ENCODE measurements around the gene TAF1B.
"Not testable (repeated sequence)": the region's sequence is repeated elsewhere in the genome, so short reads cannot be mapped to it uniquely, and the experiment has no call there.

TAF1B gene

DNA sequence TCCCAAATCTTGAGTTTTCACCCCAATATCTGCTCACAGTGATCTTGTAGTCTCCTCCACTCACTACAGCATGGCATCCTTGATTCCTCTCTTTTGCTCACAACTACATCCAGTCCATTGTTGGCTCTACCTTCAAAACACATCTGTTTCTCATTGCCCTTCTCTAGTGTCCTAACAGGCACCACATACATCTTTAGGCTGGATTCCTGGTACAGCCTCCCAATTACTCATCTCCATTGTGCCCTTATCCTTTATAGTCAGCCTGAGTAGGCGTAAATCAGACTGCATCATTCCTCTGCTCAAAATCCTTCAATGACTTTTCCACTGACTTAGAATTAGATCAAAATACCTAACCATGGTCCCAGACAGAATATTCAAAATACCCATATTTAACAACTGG, 10.7 kb upstream of the TAF1B start:
- DNase-seq: no peak

DNA sequence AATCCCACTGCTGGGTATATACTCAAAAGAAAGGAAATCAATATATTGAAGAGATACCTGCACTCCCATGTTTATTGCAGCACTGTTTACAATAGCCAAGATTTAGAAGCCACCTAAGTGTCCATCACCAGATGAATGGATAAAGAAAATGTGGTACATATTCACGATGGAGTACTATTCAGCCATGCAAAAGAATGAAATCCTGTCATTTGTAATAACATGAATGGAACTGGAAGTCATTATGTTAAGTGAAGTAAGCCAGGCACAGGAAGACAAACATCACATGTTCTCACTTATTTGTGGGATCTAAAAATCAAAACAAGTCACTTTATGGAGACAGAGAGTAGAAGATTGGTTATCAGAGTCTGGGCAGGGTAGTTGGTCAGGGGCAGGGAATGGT, 8.2 kb upstream of the TAF1B start:
- not testable (repeated sequence) for DNase-seq

DNA sequence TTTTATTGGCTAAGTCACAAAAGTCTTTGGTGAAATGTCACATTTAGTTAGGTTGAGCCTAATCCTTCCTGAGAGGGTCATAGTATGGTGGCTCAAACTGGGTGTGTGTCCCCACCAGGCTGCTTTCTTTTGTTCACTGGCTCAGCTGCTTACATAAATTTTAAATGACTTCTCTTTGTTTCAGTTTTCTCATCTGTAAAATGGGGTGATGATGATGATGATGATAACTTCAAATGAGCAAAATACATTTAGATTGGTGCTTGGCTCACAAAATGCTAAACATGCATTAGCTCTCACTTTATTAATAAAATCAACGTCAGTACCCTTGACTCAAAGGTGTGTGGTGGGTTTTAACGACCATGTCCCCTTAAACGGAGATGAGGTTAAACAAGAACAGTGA, 7.2 kb upstream of the TAF1B start:
- no peak for DNase-seq

DNA sequence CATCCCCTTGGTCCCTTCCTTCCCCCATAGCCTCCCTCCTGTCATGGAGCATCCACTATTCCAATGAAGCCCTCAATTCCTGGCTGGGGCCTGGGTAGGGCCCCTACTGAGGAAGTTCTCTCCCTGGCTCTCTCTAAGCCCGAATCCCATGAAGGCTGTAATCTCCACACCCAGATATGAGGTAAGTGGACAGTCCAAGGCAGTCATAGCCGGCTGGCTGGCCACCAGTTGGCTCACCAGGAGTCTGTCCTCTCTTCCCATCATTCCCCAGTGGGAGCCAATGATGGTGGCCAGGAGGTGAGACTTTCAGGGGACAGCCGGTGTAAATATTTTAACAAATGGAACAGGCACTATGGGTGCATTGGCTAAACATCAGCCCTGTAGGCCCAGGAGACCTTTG, 6.8 kb upstream of the TAF1B start:
- no peak for DNase-seq

- no peak for DNase-seq
Observed at GRCh38 chr2:9837451-9837850, 5.8 kb upstream of the TAF1B start.

- DNase-seq: no peak
Observed at GRCh38 chr2:9838391-9838790, 4.9 kb upstream of the TAF1B start.

DNA sequence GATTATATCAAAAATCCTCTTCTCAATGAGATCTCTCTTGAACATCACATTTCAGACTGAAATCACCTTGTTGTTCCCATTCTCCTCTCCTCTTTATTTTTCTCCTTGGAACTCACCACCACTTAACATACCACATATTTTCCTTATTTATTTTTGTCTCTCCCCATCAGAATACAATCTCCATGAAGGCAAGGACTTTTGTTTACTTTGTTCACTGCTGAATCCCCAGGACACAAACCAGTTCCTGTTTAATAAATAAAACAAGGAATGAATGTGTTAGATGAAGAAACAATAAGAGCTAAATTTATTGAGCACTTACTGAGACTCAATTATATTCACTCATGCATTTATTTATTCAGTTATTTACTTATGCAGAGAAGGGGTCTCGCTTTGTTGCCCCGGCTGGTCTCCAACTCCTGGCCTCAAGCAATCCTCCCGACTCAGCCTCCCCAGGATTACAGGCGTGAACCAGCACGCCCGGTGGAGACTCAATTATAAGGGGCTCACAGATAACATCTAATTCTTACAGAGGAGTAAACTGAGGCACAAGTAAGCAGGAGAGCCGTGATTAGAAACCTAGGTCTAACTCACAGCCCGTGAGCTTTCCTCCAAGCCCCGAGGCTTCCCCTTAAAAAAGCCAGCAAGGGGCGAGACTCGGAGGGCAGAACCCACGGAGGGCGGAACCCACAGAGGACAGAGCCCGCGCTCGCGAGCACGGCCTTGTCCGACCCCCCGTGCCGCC, 616 bp upstream of the TAF1B start:
- DNase-seq: no peak

DNA sequence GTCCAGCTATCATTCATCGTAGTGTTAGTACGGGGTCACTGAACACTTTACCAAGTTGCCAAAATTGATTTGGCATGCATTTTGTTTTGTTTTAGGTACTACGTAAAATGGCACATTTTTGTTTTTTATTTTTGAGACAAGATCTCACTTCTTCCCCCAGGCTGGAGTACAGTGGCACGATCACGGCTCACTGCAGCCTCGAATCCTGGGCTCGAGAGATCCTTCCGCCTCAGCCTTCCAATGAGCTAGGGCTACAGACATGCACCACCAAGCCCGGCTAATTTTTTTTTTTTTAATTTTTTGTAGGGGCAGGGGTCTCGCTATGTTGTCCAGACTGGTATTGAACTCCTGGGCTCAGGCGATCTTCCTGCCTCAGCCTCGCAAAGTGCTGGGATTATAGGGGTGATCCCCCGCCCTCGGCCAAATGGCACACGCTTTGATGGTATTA, 786 bp downstream of the TAF1B start:
- DNase-seq: peak in 1 of 5 experiments; percentile 79

GRCh38 chr2:9844576-9844975, 1.3 kb downstream of the TAF1B start:
- DNase-seq: peak in 1 of 5 experiments; percentile 55

DNA sequence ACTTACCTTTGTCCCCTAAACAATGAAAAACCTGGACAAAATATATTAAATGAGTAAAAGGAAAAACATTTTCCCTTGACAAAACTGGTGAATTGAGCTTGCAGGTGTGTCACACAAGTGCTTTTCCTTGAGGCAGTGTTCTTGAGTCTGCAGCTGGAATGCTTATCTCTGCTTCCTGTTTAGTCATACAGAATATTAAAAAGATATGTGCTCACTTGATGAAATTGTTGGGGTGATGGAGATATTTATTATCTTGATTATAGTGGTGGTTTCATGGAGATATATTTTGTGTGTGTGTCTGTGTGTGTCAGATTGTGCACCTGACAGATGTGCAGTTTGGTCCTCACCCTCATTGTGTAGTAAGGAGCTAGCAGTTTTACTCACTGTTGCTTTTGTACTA, 3.3 kb downstream of the TAF1B start:
- DNase-seq: no peak

DNA sequence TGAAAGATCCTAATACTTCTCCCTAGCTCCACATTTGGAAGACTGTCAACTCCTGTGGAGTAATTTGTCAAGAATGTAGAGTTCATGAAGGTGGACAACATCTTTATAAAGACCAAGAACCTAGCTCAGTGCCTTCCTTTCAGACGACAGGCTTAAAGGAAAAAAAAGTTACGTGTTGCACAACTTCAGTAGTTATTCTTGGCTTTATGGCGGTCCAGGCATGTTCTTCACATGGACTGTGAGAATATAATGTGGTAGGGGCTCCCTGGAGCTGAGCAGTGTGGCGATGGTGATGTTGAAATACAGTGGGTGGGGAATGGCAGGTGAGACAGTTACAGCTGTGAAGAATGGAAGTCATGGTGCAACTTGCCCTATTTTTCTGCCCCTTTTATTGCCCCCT, 3.9 kb downstream of the TAF1B start:
- DNase-seq: no peak

DNA sequence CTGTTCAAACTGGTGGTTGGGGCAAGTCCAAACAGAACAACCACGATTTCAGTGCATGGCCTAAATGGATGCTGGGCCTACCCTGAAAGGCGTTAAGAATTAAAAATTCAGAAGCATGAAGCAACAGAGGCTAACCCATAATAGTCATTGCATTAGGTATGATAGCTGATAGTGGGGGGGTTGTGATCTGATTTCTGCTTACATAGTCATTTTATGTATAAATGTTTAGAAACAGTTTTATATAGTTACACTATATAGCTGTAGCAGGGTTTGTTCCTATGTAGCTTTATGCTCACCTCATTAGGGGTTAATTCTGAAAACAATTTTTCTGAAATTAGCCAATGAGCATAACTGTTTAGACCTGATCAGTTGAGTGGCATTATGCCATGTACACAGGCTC, 9.6 kb downstream of the TAF1B start:
- no peak for DNase-seq

DNA sequence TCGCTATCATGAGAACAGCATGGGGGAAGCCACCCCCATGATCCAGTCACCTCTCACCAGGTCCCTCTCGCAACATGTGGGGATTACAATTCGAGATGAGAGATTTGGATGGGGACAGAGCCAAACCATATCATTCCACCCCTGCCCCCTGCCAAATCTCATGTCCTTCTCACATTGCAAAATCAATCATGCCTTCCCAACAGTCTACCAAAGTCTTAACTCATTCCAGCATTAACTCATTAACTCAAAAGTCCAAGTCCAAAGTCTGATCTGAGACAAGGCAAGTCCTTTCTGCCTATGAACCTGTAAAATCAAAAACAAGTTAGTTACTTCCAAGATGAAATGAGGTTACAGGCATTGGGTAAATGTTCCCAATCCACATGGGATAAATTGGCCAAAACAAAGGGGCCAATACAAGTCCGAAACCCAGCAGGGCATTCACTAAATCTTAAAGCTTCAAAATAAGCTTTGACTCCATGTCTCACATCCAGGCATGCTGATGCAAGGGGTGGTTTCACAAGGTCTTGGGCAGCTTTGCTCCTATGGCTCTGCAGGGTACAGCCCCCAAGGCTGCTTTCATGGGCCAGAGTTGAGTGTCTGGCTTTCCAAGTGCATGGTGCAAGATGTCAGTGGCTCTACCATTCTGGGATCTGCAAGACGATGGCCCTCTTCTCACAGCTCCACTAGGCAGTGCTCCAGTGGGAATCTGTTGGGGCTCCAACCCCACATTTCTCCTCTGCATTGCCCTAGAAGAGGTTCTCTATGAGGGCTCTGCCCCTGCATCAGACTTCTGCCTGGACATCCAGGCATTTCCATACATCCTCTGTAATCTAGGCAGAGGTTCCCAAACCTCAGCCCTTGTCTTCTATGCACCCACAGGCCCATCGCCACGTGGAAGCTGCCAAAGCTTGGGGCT, 14.8 kb downstream of the TAF1B start:
- DNase-seq: peak in 1 of 5 experiments; percentile 7

DNA sequence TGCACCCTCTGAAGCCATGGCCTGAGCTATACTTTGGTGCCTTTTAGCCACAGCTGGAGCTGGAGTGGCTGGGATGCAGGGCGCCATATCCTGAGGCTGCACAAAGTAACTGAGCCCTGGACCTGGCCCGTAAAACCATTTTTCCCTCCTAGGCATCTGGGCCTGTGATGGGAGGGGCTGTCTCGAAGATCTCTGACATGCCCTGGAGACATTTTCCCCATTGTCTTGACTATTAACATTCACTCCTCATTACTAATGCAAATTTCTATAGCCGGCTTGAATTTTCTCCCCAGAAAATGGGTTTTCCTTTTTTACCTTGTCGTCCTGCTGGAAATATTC, 15.4 kb downstream of the TAF1B start:
- no peak for DNase-seq

DNA sequence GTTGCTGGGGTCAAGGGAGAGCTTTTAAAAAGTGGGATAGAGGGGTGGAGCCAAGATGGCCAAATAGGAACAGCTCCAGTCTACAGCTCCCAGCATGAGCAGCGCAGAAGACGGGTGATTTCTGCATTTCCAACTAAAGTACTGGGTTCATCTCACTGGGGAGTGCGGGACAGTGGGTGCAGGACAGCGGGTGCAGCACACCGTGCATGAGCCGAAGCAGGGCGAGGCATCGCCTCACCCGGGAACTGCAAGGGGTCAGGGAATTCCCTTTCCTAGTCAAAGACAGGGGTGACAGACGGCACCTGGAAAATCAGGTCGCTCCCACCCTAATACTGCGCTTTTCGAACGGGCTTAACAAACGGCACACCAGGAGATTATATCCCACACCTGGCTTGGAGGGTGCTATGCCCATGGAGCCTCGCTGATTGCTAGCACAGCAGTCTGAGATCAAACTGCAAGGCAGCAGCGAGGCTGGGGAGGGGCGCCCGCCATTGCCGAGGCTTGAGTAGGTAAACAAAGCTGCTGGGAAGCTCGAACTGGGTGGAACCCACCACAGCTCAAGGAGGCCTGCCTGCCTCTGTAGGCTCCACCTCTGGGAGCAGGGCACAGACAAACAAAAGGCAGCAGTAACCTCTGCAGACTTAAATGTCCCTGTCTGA, 17.8 kb downstream of the TAF1B start:
- DNase-seq: not testable (repeated sequence)

- DNase-seq: no peak
Observed at GRCh38 chr2:9867881-9868280, 24.6 kb downstream of the TAF1B start.

- no peak for DNase-seq
Observed at GRCh38 chr2:9873337-9873736, 30.1 kb downstream of the TAF1B start.

DNA sequence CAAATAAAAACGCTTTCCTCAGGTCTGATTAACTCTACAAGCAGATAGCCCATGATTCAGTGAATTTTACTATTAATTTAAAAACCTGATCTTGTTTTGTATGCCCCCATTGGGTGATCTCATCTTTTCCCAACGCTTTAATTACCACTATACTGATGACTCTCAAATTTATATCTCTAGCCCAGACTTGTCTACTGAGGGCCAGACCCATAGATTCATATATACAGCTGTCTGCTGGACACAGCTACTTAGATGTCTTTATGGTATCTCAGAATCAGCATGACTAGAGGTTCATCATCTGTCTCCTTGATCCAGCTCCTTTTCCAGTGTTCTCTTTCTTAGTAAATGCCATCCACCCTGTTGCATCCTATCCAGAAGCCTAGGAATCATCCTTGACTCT, 33.8 kb downstream of the TAF1B start:
- no peak for DNase-seq

DNA sequence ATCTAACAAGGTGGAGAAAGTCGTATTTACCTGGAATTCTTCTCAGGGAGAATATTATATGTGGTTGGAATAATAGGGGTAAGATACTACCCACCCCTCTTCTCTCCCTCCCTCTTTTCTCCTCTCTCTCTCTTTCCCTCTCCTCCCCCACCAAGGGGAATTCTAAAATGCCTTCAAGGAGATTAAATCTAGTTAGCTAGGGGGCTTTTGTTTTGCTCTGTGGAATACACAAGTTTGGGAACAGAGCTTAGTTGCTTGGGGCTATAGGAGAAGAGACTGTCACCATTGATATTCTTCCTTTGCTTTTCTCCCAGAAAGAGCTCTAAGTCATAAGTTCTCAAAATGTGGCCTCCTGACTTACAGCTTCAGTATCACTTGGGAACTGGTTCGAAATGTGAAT, 34.5 kb downstream of the TAF1B start:
- DNase-seq: no peak

DNA sequence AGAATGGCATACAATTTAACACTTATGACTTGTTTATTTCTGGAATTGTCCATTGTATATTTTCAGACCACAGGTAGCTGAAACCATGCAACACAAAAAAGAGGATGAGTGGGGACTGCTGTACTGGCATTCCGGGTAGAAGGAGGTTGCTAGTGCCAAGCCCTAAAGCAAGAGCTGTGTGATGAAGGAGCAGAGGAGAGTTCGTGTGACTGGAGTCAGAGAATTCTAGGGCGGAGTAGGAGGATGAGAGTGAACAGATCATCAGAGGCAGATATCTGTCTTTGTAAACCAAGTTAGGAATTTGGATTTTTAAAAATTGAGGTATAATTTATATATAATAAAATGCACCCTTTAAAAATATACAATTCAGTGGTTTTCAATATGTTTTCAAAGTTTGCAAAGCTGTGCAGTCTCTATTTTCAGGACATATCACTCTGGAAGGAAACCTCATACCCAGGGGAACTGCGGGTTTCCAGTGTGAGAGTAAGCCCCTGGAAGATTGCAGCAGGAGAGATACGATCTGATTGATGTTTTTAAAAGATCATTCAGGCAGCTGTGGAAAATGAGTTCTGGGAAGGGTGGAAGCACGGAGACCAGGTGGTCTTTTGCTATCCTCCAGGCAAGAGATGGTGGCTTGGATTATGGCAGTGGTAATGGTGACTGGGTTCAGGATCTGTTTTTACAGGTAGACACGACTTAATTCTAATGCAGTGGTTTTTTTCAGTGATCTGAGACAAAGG, 36.4 kb downstream of the TAF1B start:
- no peak for DNase-seq

- no peak for DNase-seq
Observed at GRCh38 chr2:9883897-9884296, 40.6 kb downstream of the TAF1B start.

DNA sequence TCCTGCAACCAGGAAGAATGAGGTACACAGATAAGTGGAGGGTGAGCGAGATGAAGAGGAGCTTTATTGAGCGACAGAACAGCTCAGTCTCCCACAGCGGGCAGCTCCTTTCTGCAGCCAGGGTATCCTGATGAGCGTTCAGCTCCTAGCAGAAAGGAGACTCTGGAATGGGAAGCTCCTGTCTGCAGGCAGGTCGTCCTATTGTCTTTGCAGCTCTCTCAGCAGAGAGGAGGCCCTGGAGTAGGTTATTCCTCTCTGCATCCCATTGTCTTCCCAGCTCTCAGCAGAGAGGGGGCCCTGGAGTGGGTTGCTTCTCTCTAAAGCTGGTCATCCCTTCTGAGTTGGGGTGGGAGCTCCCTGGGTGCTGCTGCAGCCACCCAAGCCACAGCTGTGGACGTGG, 41.2 kb downstream of the TAF1B start:
- DNase-seq: no peak

Data from T-helper 2 cell (primary cell).